ENCODE measurements around the gene PTPRT.

DNA sequence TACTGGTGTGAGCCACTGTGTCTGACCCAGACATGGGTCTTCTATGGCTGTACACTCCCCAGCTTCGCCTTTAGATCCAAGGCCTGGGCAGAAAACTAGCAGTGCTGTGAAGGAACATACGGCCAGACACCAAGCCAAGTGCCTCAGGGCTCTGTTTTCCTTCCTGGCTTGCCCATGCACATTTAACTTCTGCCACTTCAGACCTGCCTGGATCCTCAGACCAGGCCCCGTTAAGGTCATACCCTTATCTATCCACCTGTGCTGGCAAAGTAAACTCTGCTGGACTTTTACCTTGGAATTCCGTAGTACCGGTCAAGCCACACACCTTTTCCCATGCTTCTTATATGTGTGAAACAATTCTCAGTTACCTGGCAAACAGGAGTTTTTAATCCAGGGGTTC is 644.8 kb downstream of the PTPRT start:
- TF ChIP-seq, protein P1, sequence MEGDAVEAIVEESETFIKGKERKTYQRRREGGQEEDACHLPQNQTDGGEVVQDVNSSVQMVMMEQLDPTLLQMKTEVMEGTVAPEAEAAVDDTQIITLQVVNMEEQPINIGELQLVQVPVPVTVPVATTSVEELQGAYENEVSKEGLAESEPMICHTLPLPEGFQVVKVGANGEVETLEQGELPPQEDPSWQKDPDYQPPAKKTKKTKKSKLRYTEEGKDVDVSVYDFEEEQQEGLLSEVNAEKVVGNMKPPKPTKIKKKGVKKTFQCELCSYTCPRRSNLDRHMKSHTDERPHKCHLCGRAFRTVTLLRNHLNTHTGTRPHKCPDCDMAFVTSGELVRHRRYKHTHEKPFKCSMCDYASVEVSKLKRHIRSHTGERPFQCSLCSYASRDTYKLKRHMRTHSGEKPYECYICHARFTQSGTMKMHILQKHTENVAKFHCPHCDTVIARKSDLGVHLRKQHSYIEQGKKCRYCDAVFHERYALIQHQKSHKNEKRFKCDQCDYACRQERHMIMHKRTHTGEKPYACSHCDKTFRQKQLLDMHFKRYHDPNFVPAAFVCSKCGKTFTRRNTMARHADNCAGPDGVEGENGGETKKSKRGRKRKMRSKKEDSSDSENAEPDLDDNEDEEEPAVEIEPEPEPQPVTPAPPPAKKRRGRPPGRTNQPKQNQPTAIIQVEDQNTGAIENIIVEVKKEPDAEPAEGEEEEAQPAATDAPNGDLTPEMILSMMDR (IDR thresholded peaks at IDR 0.05; ENCODE audit: low read depth, low read length) = no peak
- no peak for TF ChIP-seq POLR2A (IDR thresholded peaks at IDR 0.05; ENCODE audit: extremely low read depth, insufficient read length)

Data from NB4 (cell line).